ENCODE results near the gene CPTP.

Gene CPTP

GRCh38 chr1:1291548-1292441, 32.8 kb upstream of the CPTP start:
- in situ Hi-C loops (cut with MboI; ENCODE audit: low sequenced_read_pairs): no loop called here

- in situ Hi-C loops (cut with MboI; ENCODE audit: low sequenced_read_pairs): no loop called here
Observed at GRCh38 chr1:1292442-1292779, 32.2 kb upstream of the CPTP start.

GRCh38 chr1:1292851-1293250, 31.8 kb upstream of the CPTP start:
- in situ Hi-C loops (cut with MboI; ENCODE audit: low sequenced_read_pairs): no loop called here

DNA sequence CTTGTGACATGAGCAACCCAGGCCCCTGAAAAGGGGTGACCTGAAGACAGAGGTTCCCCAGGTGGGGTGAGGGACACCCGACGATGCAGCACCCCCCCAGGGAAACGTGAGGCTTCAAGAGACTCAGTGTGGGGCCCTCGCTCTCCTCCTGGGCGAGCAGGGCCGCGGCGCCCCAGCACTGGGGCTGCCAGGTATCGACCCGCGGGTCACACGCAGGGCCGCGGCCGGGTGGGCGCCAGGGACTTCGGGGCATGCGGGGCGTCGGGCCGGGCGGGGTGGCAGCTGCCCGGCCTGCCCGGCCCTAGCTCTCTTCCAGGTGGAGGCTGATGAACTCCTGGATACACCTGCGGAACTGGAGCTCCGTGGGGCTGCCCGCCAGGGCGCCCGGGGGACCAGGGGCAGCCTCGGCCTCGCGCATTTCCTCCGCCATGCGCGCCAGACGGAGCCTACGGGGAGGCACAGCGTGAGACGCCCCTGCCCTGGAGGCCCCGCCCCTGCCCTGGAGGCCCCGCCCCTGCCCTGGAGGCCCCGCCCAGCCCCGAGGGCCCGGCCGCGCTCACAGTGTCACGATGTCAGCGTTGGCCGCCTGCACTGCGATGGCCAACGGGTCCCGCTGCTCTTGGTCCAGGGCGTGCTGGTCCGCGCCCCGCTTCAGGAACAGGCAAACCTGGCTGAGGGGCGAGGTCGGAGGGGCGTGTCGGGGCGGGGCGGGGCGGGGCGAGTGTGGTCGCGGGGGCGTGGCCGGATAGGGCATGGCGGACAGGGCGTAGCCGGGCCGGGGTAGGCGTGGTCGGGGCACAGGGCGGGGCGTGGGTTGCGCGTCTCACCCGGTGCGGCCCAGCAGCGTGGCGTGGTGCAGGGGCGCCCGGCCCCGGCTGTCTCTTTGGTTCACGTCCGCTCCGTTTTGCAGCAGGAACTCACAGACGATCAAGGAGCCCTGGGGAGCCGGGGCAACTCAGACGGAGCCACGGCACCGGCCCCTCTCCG, 31.0 kb upstream of the CPTP start:
- in situ Hi-C loops (cut with MboI; ENCODE audit: low sequenced_read_pairs): no loop called here

GRCh38 chr1:1294250-1294890, 30.2 kb upstream of the CPTP start:
- in situ Hi-C loops (cut with MboI; ENCODE audit: low sequenced_read_pairs): no loop called here

- in situ Hi-C loops (cut with MboI; ENCODE audit: low sequenced_read_pairs): no loop called here
Observed at GRCh38 chr1:1295154-1295923, 29.3 kb upstream of the CPTP start.

GRCh38 chr1:1296070-1297061, 28.2 kb upstream of the CPTP start:
- in situ Hi-C loops (cut with MboI; ENCODE audit: low sequenced_read_pairs): no loop called here

DNA sequence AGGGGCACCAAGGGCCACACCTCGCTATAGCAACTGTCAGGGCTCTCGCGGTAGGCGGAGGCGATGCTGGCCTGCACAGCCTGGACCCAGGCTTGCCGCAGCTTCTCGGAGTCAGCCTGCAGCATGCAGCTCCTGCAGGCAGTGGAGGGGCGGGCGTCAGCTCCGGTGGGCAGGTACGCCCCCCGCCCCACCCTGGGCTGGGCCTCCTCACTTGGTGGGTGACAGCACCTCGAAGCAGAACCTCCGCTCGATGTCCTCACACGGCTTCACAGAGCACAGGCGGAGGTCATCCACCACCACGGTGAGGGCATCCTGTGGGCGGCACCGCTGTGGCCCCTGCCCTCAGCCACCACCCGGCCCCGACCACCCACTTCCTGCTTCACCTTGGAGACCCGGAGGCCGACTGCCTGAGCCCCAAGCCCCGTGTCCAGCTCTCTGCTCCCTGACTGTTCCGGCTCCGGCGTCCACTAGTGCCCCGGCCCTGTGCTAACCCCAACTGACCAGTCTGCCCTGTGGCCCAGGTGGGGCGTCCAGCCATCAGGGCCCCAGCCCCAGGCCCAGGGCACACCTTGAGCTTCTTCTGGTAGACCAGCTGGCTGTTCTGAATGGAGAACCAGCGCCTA, 26.7 kb upstream of the CPTP start:
- in situ Hi-C loops (cut with MboI; ENCODE audit: low sequenced_read_pairs): no loop called here

GRCh38 chr1:1298861-1299685, 25.5 kb upstream of the CPTP start:
- in situ Hi-C loops (cut with MboI; ENCODE audit: low sequenced_read_pairs): no loop called here

- in situ Hi-C loops (cut with MboI; ENCODE audit: low sequenced_read_pairs): no loop called here
Observed at GRCh38 chr1:1299686-1300351, 24.8 kb upstream of the CPTP start.

DNA sequence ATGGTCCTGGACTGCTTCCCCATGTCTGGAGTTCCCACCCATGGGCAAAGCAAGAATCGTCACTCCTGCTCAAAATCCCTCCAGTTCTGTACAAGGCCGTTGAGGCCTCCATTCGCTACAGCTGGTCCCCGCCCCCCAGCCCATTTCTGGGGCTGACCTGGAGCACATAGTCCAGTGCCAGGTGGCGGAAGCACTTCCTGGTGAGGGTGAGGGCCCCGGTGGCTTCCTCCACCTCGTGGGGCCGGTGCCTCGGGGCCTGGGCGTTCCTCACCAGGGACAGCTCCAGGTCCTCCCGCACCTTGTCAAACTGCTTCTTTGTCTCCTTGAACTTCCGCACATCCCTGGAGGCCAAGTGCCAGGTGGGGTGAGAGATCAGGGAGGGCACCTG, 24.3 kb upstream of the CPTP start:
- in situ Hi-C loops (cut with MboI; ENCODE audit: low sequenced_read_pairs): no loop called here

DNA sequence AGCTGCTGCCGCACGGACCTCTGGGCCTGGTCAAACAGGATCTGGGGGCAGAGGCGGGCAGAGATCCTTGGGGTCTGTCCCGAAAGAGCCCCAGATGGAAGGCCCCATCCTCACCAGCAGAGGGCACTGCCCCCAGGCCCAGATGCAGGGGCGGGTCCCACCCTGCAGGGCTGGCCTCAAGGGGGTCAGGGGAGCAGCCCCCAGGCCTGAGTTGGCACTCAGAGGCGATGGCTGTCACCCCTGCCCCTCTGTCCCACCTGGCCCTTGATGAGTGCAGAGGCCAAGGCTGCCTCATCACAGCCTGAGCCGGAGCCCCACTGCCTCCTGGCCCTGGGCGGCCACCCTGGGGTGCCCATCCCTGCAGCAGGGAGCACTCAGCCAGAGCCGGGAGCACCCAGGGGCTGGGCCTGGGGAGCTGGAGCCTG, 22.6 kb upstream of the CPTP start:
- in situ Hi-C loops (cut with MboI; ENCODE audit: low sequenced_read_pairs): no loop called here

- in situ Hi-C loops (cut with MboI; ENCODE audit: low sequenced_read_pairs): no loop called here
Observed at GRCh38 chr1:1302951-1303509, 21.6 kb upstream of the CPTP start.

DNA sequence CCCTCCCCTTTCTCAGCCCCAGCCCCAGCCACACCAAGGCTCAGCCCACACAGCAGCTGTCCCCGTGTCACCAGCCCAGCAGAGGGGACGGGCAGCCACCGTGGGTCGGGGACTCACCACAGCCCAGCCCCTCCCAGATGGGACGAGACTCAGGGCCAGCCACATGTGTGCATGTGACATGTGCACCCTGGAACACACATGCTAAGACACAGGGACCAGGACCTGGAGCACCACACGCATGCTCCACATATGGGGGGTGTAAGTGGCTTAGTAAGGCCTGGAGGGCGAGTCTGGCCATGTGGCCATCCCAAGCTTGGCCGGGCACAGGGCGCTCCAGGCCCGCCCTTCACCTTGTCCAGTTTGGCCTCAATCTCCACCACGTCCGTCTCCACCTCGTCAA, 20.9 kb upstream of the CPTP start:
- in situ Hi-C loops (cut with MboI; ENCODE audit: low sequenced_read_pairs): no loop called here

- in situ Hi-C loops (cut with MboI; ENCODE audit: low sequenced_read_pairs): no loop called here
Observed at GRCh38 chr1:1304331-1305299, 20.0 kb upstream of the CPTP start.
